Measurements from ENCODE around the gene ERBB2. TPM values are rescaled to one million over a fixed set of nuclear protein-coding genes. Genes with fewer than 3 reads are reported as not detected.
A peak's percentile ranks its signal among the peaks of the same experiment; 100 is the strongest.

ERBB2 gene
- total RNA-seq, 4 donors from 2014 or later: 11.8 to 98.8 (median 44.6) TPM

- Histone ChIP-seq H3K36me3 (no peaks in the 10 kb centered on the region), H3K27ac (no peak overlapping the region), H3K27me3 (peaks cover 0 to 9% of the 10 kb centered on the region in 2 donors), H3K9me3 (no peaks in the 10 kb centered on the region), H3K4me3 (no peak overlapping the region), H3K4me1 (peaks cover 0 to 20% of the 10 kb centered on the region in 2 donors)
- no peak for DNase-seq
- no peak for TF ChIP-seq POLR2A (IDR thresholded peaks at IDR 0.05)
- TF ChIP-seq CTCF (IDR thresholded peaks at IDR 0.05): no peak
- intact Hi-C loops (cut with DNase I; ENCODE audit: low total_unique reads): no loop called here
Measured at GRCh38 chr17:39735882-39736281, 36.0 kb downstream of the ERBB2 start.

GRCh38 chr17:39736319-39737165, 36.7 kb downstream of the ERBB2 start:
- Histone ChIP-seq H3K4me1 (peaks cover 0 to 20% of the 10 kb centered on the region in 2 donors), H3K9me3 (no peaks in the 10 kb centered on the region), H3K27me3 (peaks cover 0 to 9% of the 10 kb centered on the region in 2 donors), H3K36me3 (no peaks in the 10 kb centered on the region), H3K27ac (no peak overlapping the region), H3K4me3 (no peak overlapping the region)
- intact Hi-C loops (cut with DNase I; ENCODE audit: low total_unique reads): no loop called here
- DNase-seq: no peak
- TF ChIP-seq CTCF (IDR thresholded peaks at IDR 0.05) (no peak), POLR2A (IDR thresholded peaks at IDR 0.05) (no peak)

- TF ChIP-seq CTCF (IDR thresholded peaks at IDR 0.05) (no peak), POLR2A (IDR thresholded peaks at IDR 0.05) (no peak)
- H3K4me3 ChIP-seq: no peak overlapping the region
Measured at GRCh38 chr17:39737206-39737759, 37.4 kb downstream of the ERBB2 start.

GRCh38 chr17:39737760-39738567, 38.1 kb downstream of the ERBB2 start, which contains the start of gene GRB7:
Gene GRB7 (plus strand): TSS chr17:39737938. CDS start chr17:39742302, 4,364 bp downstream.
- Histone ChIP-seq H3K27me3 (peaks cover 0 to 9% of the 10 kb centered on the region in 2 donors), H3K9me3 (no peaks in the 10 kb centered on the region), H3K27ac (peak within 1 kb of the TSS in 1 of 2 donors; percentile 29), H3K36me3 (no peaks in the 10 kb centered on the region), H3K4me1 (peaks cover 0 to 20% of the 10 kb centered on the region in 2 donors), H3K4me3 (peak within 1 kb of the TSS; percentile 2 to 18)
- peak; percentile 37 to 47 for DNase-seq
- intact Hi-C loops (cut with DNase I; ENCODE audit: low total_unique reads): no loop called here
- TF ChIP-seq POLR2A (IDR thresholded peaks at IDR 0.05): peak in 1 of 2 donors; percentile 35
- no peak for TF ChIP-seq CTCF (IDR thresholded peaks at IDR 0.05)

More at GRCh38 chr17:39737206-39737759, 37.4 kb downstream of the ERBB2 start:
- H3K27ac ChIP-seq: no peak overlapping the region
- H3K27me3 ChIP-seq: peaks cover 0 to 9% of the 10 kb centered on the region in 2 donors
- intact Hi-C loops (cut with DNase I; ENCODE audit: low total_unique reads): no loop called here
- H3K36me3 ChIP-seq: no peaks in the 10 kb centered on the region
- no peaks in the 10 kb centered on the region for H3K9me3 ChIP-seq
- peaks cover 0 to 20% of the 10 kb centered on the region in 2 donors for H3K4me1 ChIP-seq
- DNase-seq: no peak
